Measurements from ENCODE around the gene ZC3H18.

The ZC3H18 gene

DNA sequence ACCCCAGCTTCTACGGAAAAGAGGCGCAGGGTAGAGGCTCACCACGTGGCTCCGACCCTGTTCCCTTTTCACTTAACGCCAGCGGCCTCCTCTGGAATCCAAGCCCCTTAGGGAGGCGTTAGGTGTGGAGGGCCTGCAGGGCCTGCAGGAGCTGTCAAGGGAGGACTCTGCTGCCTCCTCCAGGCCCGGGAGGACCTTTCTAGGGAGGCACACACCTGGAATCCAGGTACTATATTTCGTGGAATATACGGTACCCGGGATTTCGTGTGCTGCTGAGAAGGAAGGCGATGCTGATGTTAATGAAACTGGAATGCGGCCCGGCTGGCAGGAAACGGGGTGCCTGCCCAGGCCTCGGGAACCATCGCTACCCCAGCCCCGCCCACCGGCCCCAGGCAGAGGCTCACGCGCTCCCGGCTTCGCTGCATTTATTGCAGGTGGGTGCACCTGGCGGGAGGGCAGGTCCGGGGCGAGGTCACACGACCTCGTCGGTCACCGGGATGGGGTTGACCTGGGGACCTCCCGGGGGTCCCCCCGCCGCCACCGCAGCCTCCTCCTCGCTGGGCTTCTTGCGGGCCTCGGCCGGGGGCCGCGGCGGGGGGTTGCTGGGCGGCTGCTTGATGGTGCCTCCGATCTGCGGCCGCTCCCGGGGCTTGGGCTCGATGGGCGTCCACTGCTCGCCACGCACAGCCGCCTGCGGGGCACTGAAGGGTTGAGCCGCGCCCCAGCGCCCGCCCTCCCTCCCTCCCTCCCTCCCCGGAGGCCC lies 72.9 kb downstream of the ZC3H18 start:
- no peak for DNase-seq

DNA sequence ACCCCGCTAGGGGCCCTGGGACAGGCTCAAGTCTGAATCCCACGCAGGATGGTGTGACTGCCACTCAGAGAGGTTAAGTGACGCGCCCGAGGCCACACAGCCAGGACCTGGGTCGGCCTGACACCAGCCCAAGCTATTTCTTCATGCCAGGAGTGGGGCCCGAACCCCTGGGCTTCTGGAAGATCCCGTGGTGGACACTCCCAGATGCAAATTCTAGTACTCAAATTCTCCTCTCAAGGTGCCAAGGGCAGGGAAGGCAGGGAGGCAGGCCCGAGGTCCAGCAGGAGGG lies 73.4 kb downstream of the ZC3H18 start:
- no peak for DNase-seq

DNA sequence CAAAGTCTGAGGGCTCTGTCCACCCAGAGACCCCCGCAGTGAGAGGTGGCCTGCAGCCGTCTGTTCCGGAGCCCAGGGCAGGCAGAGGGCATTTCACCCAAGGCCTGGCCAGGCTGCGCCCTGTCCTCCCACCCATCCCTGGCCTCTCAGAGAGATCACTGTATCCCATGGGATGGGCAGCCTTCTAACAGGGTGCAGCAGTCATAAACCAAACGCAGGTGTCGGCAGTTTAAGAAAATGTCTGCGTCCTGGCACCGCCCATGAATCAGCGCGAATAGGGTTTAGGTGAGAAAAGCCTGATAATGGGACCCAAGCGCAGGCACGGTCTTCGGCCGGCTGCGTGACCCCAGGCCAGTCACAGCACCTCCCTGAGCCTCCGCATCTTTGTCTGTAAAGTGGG lies 75.3 kb downstream of the ZC3H18 start:
- DNase-seq, result no peak

DNA sequence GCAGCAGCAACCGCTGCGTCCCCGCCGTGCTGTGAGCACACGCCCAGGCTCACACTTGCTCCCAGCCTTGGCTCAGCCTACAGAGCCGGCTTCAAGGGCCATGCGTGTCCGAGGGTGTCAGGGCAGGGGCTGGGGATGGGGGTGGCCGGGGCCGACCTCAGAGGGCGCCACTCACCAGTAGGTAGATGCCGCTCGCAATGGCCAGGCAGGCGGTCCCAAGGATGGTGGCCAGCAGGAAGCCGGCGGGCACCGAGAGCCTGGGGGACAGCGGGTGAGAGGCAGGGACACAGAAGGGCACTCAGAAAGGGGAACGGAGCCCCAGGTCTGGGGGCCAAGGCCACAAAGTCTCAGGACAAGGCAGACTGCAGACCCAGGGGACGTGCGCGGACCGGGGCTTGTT lies 75.7 kb downstream of the ZC3H18 start:
- DNase-seq, result no peak

DNA sequence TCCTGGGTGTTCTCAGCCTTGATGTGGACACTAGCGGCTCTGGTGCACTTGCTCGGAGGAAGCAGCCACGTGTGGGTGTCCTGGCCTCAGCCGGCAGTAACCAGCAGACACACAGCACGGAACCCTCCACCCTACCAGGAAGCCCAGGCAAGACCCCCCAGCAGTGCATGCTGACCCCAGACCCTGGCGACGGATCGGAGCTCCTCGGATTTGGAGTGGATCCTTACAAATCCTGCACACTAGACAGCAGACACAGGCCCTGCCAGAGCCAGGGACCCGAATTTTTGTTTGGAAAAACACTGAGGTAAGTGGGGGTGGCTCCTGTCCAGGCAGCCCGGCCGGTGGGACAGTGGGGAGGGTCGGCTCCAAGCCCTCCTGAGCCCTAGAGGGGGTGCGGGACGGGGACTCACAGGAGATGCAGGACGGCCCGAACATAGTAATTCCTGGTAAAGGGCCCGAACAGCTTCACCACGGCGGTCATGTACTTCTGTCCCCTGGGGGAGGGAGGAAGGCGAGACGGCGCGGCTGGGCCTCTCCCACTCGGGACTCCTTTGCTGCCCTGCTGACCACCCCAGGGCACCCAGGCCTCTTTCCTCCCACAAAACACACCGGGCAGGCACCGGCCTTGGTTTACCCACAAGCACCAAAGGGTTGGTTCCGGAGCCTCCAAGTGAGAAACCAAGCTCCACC lies 76.3 kb downstream of the ZC3H18 start:
- no peak for DNase-seq

DNA sequence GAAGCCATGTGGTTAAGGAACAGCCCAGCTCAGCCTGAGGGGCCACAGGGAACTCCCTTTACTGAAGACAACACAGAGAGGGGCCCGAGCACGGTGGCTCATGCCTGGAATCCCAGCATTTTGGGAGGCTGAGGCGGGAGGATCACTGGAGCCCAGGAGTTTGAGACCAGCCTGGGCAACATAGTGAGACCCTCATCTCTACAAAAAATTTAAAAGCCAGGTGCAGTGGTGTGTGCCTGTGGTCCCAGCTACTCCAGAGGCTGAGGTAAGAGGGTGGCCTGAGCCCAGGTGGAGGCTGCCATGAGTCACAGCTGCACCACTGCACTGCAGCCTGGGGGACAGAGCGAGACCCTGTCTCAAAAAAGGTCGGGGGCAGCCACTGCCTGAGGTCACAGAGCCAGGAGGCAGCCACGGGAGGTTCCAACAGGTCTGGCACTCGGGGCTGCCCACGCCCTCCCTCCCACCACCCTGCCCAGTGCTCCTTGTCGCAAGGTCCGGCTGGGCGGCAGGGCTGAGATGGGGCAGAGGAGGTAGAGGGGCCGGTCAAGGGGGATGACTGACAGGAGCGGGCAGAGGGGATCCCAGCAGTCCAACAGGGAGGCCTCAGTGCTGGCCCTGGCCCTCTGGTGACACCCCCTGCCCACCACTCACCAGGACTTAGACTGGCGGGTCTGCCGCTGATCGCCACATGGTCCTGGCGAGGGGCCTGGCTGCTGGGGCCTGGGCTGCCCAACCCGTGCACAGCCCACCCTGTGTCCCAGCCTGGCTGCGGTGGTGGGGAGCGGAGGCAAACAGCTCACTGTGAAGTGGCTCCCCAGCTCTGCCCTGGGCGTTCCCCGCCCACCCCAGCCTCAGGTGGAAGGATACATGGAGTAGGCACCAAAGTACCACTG lies 77.2 kb downstream of the ZC3H18 start:
- DNase-seq, result no peak

DNA sequence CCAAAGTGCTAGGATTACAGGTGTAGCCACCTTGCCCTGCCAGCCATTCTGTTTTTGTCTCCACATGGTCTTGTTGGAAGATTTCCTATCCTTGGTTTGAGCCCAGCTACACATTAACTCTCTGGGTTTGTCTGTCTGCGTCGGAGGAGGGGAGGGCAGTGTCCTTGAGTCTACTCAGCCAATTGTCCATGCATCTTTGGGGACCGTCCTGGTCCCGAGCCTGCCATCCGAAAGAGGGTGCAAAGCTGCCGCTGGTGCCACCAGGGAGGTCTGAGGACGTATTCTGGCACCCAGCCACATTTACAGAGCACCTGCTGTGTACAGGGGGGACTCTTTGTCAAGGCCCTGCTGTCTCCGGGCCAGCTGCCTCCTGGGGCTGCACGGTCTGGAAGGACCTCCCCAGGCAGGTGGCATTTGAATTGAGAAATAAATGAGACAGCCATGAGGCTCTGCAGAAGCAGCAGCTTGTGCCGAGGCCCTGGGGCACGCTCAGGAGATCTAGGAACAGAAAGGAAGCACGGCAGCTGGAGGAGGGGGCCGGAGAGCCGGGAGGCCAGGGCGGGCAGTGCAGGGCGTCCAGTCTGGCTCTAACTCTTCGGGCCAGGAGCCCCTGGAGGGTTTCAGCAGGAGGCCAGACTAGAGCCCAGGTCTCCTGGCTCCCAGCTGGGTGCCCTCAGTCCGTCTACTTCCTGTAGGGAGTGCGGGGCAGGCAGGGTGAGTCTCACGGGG lies 79.2 kb downstream of the ZC3H18 start:
- DNase-seq, result no peak

DNA sequence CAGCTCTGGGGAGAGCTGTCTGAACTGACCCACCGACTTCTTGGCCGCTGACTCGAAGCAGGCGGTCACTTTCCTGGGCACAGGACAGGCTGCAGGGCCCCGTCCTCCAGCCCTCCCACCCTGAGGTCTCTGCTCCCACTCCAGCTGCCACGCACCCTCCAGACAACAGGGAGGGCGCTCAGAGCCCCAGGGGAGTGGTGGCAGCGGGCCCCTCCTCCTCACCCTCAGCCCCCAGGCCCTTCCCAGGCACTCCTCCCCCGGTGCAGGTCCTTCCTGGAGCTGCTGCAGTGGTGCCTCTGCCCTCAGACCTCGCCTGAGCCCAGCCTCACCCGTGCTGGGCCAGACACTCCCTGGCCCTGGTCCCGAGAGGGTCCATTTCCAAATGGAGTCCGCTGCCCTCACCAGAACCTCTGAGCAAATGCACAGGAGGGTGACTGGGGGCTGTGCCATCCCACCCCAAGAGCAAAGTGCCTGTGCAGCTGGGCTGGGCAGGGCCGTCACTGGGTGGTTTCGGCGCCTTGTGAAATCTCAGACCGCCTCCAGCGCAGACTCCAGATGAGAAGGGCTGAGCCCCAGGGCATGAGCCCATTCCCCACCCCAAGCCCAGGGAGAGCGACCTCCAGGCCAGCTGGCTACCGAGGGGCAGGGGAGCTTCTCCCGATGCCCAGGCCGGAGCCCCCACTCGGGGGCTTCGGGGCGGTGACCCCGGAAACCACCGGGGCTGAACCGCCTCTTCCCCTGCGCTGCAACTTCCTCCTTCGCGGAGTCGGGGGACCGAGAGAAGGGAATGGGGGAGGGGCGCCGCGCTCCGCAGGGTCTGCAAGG lies 79.9 kb downstream of the ZC3H18 start:
- DNase-seq, result peak in 5 of 6 experiments; percentile 21 to 69 (median 43)

DNA sequence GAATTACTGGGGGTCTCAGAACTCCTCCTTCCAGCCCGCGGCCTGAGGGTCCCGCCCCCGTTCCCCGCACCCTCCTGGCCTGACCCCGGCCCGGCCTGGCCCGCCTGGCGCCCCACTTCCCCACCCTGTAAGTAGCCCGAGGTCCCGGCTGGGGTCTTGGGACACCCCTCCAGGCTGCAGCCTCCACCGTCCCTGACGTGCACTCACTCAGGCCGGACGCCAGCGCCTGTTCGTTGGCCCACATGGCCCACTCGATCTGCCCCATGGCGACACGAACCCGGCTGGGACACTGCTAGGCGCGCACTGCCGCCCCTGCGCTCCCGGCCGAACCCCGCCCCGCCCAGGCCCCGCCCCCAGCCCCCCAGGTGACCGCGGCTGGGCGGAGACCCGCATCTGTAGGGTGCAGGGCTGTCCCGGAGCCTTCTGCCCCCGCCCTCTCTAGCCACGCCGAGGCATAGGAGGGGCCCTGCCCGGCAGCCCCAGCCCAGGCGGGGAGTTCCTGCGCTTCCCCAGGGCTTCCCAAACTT lies 80.6 kb downstream of the ZC3H18 start, which contains the start of gene CYBA:
Gene CYBA, minus strand, starts transcription at position 305 of the 527 bp plus-strand sequence. Its CDS starts 40 bp downstream, at position 265.
- DNase-seq, result peak; percentile 50 to 71 (median 66)

DNA sequence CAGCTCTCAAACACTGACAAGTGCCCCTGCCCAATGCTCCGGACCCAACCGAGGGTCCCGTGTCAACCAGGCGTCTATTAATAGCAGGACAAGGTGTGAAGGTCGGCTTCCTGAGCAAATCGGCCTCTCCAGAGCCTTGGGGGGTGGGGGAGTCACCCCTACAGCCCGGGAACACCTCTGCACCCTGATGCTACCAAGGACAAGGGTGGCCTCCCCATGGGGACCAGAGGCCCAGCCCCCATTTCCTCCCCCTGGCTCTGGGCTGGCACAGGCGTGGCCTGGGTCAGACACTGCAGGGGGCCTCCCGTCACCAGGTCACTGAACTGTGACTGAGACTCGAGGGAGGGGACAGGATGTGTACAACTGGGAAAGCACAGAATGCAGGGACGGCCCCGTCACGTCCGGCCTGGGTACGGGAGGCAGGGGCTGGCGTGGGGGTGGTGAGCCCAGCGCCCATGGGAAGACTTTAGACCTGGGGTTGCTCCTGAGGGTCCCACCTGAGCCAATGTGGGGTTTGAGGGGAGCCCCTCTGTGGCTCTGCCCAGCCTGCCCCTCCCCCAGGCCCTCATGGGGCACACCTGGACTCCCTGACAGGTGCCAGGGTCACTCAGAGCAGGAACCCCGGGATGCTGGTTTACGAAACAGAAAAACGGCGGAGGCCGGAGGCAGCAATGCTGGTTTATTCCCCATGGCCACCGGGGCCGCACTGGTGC lies 81.2 kb downstream of the ZC3H18 start:
- DNase-seq, result peak; percentile 28 to 72 (median 62)

DNA sequence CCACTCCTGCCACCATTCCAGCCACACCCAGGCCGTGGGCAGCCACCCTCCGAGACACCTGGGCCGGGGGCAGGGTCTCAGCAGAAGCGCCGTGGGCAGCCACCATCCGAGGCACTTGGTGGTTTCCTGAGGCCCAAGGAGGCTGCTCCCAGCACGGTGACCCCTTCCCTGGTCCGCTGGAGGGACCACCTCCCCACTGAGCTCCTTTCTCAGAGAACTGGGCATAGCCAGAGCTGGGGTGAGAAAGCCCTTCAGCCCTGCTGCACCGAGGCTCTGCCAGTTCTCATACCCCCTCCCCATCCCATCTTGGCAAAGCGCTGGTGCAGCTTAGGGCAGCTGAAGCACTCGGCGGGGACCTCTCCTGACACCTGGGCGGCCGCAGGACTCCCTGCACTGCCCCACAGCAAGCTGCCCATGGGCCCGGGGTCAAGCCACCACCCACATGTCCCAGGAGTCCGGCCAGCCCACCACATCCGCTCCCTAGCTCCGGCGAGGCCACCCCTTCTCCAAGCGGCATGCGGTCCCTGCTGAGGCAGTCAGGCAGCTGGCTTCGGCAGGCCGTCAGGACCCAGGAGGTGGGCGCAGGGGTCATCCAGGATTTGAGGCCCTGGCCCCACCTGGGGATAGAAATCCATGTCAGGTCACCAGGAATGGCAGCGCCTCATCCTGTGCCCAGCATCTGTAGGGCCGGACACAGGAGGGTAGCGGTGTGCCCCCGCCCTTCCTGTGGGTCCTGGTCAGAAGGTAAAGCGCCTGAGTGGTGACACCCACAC lies 82.0 kb downstream of the ZC3H18 start:
- DNase-seq, result no peak

DNA sequence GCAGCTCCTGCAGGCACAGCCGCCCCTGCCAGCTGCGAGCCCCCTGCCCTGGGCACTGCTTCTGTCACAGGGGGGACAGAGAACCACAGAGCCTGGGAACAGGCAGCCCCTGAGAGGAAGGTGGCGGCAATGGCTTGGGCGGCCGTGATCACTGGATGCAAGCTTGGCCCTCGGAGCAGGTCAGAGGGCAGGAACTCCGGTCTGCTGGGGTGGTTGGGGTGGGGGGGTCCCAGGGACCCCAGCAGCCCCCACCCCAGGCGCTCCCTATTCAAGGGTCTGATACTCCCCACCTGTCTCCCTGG lies 82.5 kb downstream of the ZC3H18 start:
- no peak for DNase-seq

DNA sequence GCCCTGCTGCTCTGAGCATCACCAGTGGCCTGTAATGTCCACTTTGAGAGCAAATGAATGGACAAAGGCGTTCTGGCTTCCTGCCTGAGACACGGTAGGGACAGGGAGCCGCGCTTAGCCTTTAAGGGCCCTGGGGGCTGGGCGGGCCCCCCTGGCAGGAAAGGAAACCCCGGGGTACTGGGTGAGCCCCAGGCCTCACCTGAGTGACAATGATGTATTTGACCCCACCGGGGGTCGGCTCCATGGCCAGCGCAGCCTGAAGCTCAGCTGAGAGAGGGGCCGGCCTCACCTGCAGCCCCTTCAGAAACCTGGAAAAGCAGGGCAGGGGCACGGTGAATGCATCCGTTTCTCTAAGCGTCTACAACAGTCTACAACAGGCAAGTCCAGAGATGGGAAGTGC lies 82.9 kb downstream of the ZC3H18 start:
- DNase-seq, result no peak

DNA sequence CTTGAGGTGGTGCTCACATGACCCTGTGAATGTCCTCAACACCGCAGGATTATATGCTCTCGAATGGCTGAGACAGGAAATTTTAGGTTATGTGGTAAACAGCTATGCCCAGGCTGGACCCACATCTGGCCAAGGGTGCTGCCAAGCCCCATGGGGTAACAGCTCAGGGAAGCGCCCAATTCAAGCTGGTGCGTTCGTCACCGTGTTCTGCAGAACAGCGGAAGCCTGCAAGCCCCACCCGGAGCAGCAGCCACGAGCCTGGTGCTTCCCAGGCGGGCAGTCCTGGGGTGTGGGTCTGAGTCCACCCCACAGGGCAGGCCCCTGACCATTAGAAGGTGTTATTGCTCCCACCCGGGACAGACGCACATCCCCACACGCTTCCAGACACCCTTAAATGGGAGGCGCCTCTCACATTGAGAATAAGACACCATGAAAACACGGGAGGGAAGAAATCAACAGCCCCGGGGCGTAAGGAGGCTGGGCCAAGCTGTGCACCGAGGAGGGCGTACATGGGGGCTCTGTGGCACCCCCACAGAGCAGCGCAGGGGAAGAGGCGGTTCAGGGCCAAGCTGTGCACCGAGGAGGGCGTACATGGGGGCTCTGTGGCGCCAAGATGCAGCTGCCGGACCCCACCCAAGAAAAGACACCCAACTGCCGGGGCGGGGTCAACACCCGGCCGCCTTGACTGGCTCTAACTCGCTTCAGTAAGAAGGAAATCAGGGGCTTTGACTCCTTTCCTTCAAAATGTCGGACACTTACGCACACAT lies 83.6 kb downstream of the ZC3H18 start:
- DNase-seq, result no peak

DNA sequence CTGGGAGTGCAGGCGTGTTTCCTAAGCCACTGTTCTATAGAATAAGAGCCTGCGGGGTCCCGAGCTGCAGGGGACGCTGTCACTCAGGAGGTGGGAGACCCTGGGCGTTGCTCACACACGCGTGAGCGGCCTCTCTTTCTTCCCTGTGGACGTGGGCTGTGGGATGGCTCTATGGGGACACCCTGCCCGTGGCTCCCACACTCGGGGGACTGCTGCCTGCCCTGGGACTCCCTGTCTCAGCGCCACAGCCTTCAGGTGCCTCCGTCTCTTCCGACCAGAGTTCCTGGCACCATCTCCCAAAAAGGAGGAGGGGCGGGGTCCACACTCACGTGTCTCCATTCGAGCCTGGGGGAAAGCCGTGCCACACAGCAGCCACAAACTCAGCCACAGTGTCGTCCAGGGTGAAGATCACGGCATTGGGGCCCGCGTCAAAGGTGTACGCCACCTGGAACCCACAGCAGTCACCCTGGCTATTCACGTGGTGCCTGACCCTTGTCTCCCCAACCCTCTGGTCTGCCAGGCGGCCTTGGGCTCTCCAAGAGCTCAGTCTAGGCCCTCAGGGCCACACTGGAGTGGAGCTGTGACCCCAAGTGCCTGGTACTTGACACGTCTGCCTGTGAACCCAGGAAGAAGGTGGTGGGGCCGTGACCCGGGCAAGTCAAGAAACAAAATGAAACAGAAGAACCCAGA lies 84.3 kb downstream of the ZC3H18 start:
- DNase-seq, result no peak

DNA sequence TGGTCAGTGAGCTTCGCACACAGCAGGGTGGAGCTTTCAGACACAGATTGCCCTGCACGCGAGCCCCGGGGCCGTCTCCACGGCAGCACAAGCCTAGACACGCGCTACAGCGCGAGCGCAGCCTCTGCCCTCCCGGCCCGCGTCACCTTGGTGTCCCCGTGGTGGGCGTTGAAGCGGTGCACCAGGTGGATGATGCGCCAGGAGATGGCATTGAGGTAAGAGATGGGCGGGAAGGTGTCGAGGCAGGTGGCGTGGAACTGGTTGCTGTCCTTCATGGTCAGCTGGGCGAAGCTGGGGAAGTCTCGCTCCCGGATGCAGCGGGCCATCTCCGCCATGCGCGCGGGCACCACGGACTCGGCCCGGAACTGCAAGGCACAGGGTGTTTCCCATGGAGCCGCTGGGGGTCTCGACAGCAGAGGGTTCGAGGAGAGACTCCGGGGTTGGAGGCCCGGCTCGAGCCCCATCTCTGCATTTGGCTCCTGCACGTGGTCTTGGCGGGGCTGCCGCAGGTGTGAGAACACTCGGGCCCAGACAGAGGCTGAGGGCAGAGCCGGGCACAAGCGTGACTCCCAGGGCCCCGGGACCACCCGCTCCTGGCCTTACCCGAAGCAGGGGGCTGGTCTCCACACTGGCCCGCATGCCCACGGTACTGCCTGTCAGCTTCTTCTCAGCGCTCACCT lies 85.0 kb downstream of the ZC3H18 start:
- no peak for DNase-seq

DNA sequence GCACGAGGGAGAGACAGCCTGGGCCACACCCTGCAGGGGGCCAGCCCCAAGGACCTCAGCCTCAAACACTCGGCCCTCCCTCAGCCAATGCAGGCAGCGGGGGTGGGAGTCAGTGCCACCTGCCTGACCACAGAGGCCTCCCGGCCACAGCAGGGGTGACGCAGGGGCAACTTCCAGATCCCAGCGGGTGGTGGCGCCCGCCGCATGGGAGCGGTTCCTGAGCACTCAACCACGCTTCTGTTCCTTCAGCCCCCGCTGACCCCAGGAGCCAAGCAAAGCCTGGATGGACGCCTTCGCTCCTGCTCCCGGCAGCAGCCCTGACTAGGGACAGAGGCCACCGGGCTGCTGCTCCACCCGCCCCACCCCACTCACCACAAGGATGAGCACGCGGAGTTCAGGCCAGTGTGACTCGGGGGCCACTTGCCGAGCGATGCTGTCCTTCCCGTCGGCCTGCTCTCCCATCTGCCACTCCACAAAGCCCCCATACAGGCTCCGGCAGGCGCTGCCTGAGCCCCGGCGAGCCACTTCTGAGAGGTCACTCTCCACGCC lies 85.6 kb downstream of the ZC3H18 start:
- no peak for DNase-seq

Data from stimulated activated naive CD4-positive, alpha-beta T cell (primary cell).